ENCODE data around the gene GPBAR1. TPM values are rescaled to one million over a fixed set of nuclear protein-coding genes. Genes with fewer than 3 reads are reported as not detected.

GPBAR1 gene, protein sequence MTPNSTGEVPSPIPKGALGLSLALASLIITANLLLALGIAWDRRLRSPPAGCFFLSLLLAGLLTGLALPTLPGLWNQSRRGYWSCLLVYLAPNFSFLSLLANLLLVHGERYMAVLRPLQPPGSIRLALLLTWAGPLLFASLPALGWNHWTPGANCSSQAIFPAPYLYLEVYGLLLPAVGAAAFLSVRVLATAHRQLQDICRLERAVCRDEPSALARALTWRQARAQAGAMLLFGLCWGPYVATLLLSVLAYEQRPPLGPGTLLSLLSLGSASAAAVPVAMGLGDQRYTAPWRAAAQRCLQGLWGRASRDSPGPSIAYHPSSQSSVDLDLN
- total RNA-seq: 0.36 TPM in 1 of 2 replicates, not detected in the other

DNA sequence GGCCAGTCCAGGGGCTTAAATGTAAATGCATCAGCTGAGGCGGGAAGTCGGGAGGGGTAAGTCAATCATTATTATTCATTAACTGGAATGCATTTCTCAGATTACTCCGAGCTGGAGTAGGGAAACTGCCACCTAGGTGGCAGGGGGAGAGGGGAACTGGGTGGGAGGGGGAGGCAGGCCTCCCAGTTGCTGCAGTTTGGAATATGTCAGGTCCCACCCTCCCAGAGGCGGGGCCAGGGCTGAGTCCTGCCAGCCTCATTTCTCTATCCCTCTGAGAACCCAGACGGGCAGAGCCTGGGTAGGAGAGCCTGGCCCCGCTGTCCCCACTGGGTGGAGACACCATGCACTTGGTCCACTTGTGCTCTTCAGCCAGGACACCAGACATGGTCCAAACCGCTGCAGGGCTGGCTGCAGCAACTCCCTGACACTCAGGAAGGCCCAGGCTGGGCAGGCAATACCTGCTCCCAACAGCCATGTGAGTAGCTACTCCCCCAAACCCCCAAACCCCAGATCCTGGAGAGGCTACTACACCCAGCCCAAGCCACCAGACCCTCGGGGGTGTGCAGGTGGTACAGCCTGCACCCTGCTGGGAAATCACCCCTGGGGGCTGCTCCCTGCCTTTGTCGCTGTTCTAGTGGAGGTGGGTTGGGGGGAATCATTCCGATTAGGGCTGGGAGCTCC, at the start of gene GPBAR1:
GPBAR1 (plus strand) TSS at position 274 of the 681 bp plus-strand sequence. CDS start 1,710 bp downstream, outside the sequence.
- H3K27ac ChIP-seq (ENCODE audit: low read depth, low read length): peak within 1 kb of the TSS; percentile 64

DNA sequence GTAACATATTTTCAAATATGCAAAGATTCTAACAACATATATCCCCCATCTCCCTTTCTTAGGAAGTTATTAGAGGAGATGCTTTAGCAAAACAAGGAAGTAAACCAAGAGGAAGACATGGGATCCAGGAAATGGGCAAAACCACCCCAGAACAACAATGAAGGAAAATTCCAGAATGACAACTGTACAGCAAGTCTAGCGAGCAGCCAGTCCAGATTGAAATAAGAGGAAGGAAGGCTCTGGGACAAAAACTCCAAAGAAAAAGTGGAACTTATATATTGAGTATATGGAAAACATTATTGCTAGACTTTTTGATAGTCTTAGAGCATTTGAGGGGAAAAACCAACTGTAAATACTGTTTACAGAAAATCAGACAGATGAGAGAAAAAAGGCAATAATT, 46.7 kb upstream of the GPBAR1 start:
- Histone ChIP-seq H3K4me1 (ENCODE audit: insufficient read depth, low read length) (peaks cover 15% of the 10 kb centered on the region), H3K27me3 (ENCODE audit: insufficient read depth, low read length) (no peaks in the 10 kb centered on the region), H2AFZ (ENCODE audit: low read length) (no peak overlapping the region), H3K4me3 (ENCODE audit: insufficient read depth, low read length) (no peak overlapping the region), H3K4me2 (ENCODE audit: insufficient read depth, low read length) (no peak overlapping the region), H3K9me3 (ENCODE audit: low read depth, low read length) (no peaks in the 10 kb centered on the region), H3K27ac (ENCODE audit: low read depth, low read length) (no peak overlapping the region), H3K79me2 (ENCODE audit: insufficient read depth, low read length) (peaks cover 28% of the 10 kb centered on the region), H3K36me3 (ENCODE audit: insufficient read depth, low read length) (no peaks in the 10 kb centered on the region), H4K20me1 (ENCODE audit: insufficient read depth, low read length) (peaks cover 17% of the 10 kb centered on the region)
- DNase-seq (ENCODE audit: insufficient read length, low spot score, missing footprints): no peak
- TF ChIP-seq, protein P1, sequence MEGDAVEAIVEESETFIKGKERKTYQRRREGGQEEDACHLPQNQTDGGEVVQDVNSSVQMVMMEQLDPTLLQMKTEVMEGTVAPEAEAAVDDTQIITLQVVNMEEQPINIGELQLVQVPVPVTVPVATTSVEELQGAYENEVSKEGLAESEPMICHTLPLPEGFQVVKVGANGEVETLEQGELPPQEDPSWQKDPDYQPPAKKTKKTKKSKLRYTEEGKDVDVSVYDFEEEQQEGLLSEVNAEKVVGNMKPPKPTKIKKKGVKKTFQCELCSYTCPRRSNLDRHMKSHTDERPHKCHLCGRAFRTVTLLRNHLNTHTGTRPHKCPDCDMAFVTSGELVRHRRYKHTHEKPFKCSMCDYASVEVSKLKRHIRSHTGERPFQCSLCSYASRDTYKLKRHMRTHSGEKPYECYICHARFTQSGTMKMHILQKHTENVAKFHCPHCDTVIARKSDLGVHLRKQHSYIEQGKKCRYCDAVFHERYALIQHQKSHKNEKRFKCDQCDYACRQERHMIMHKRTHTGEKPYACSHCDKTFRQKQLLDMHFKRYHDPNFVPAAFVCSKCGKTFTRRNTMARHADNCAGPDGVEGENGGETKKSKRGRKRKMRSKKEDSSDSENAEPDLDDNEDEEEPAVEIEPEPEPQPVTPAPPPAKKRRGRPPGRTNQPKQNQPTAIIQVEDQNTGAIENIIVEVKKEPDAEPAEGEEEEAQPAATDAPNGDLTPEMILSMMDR (IDR thresholded peaks at IDR 0.05; ENCODE audit: extremely low read depth, low read depth, low read length): no peak

More for the DNA sequence above, at the start of gene GPBAR1:
- Histone ChIP-seq H3K36me3 (ENCODE audit: insufficient read depth, low read length) (peaks cover 31% of the 10 kb centered on the region), H3K9me3 (ENCODE audit: low read depth, low read length) (no peaks in the 10 kb centered on the region), H2AFZ (ENCODE audit: low read length) (no peak within 1 kb of the TSS), H3K4me3 (ENCODE audit: insufficient read depth, low read length) (no peak within 1 kb of the TSS), H4K20me1 (ENCODE audit: insufficient read depth, low read length) (peaks cover 7% of the 10 kb centered on the region), H3K79me2 (ENCODE audit: insufficient read depth, low read length) (no peaks in the 10 kb centered on the region), H3K4me2 (ENCODE audit: insufficient read depth, low read length) (no peak within 1 kb of the TSS), H3K27me3 (ENCODE audit: insufficient read depth, low read length) (no peaks in the 10 kb centered on the region), H3K4me1 (ENCODE audit: insufficient read depth, low read length) (peaks cover 14% of the 10 kb centered on the region)
- DNase-seq (ENCODE audit: insufficient read length, low spot score, missing footprints): peak; percentile 90
- TF ChIP-seq, protein P1 (IDR thresholded peaks at IDR 0.05; ENCODE audit: extremely low read depth, low read depth, low read length): no peak

DNA sequence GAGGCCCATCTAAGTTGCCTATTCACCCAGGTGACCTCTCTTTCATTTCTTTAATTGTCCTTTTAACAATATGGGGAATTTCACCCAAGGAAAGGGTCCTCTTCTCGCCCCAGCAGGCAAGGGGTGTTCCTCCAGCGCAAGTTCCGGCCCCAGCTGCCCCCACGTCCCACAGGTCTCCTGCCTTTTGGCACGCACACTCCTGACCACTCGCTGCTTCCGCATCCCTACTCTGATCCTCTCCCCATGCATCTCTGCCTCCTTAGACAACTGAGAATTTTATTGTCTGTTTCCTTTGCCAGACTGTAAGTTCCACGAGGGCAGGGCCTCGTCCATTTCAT, 44.5 kb upstream of the GPBAR1 start:
- peak overlapping the region; percentile 97 for H2AFZ ChIP-seq (ENCODE audit: low read length)
- H3K9me3 ChIP-seq (ENCODE audit: low read depth, low read length): no peaks in the 10 kb centered on the region
- H3K27ac ChIP-seq (ENCODE audit: low read depth, low read length): peak overlapping the region; percentile 88
- peaks cover 7% of the 10 kb centered on the region for H3K36me3 ChIP-seq (ENCODE audit: insufficient read depth, low read length)
- H4K20me1 ChIP-seq (ENCODE audit: insufficient read depth, low read length): peaks cover 39% of the 10 kb centered on the region
- H3K4me3 ChIP-seq (ENCODE audit: insufficient read depth, low read length): peak overlapping the region; percentile 96
- no peaks in the 10 kb centered on the region for H3K27me3 ChIP-seq (ENCODE audit: insufficient read depth, low read length)
- peaks cover 36% of the 10 kb centered on the region for H3K4me1 ChIP-seq (ENCODE audit: insufficient read depth, low read length)
- DNase-seq (ENCODE audit: insufficient read length, low spot score, missing footprints): no peak
- TF ChIP-seq, protein P1 (IDR thresholded peaks at IDR 0.05; ENCODE audit: extremely low read depth, low read depth, low read length): no peak
- peak overlapping the region; percentile 87 for H3K4me2 ChIP-seq (ENCODE audit: insufficient read depth, low read length)
- H3K79me2 ChIP-seq (ENCODE audit: insufficient read depth, low read length): peaks cover 49% of the 10 kb centered on the region
